Measurements from ENCODE around the gene PRSS36.

PRSS36 gene

GRCh38 chr16:31094424-31095120 lies 55.3 kb downstream of the PRSS36 start, which contains the start of gene VKORC1:
TSS of gene VKORC1 (minus strand) at chr16:31094797. CDS start at chr16:31094729, 68 bp downstream.
- FAIRE-seq: peak; percentile 97

DNA sequence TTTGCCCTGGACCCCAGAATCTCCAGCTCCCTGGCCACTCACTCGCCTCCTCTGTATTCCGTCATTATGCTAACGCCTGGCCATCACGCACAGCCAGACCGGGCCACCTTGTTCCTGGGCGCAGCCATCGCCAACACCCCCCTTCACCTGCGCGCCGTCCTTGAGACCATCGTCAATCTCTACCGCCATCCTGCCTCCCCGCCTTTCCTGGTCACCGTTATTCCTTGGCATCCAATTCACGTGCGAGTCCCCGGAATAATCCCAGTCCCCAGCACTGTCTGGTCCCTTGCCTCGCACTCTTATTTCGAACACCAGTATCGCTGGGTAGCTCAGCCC lies 55.8 kb downstream of the PRSS36 start:
- no peak for FAIRE-seq

DNA sequence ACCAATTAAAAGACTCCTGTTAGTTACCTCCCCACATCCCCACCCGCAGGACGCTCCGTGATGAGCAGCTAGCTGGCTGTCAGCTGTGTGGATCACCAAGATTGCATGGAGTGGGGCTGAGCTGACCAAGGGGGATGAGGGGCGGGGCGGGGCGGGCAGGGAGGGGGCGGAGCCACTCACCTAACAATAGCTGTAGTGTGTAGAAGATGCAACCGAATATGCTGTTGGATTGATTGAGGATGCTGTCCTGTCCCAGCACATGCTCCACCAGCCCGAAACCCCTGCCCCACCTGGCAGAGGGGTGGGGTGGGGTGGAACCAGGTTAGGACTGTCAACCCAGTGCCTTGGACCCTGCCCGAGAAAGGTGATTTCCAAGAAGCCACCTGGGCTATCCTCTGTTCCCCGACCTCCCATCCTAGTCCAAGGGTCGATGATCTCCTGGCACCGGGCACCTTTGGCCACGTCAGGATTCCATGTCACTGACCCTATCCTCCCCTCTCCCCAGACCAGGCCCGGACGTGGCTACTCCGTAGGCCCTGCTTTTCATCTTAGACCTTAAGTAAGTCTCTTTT lies 56.6 kb downstream of the PRSS36 start:
- no peak for FAIRE-seq

DNA sequence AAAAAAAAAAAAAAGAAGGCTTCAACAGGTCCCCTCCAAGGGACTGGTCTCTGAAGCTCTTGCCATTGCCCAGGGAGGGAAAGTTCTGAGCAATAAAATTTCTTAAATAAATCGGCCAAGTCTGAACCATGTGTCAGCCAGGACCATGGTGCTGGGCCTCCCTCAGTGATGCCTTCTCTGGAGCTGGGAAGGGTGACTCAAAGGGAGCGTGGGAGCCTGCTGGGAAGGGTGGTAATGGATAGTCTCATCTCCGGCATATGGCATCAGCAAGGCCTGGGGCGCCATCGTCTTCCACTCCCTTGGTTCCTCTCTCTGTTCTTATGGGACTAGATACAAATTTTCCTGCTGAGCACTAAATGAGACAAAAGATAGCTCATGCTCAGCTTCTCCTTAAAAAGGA lies 57.5 kb downstream of the PRSS36 start:
- no peak for FAIRE-seq

- FAIRE-seq: no peak
Observed at GRCh38 chr16:31090540-31090939, 59.3 kb downstream of the PRSS36 start.

DNA sequence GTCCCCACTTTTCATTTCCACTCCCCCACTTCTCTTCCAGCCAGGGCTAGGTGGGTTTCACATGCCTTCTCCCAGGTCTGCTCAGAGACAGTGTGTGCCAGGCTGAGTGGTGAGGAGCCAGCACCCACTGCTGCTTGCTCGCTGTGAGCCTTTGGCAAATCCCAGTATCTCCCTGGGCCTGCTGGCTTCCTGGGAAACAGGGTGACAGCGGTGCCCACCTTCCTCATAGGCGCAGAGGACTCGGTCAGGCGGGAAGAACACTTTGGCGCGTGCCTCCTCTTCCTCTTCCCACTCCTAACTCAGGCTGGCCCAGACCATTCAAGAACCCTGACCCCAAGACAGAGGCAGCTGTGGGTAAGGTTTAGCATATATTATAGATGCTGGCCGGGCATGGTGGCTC lies 60.7 kb downstream of the PRSS36 start:
- FAIRE-seq: no peak

Data from G401.6 (cell line).